SK-N-SH treated with all-trans-retinoic acid at 6 μM for 48 hours (cell line): Measurements from ENCODE around the gene KLK6.

Experiments used
- ATAC-seq: fragments of 200-7000 bp; cut with Tn5 transposase; 3 replicates; pipeline ENCODE4 v1.9.1; 2020; ENCODE audit warnings: mild to moderate bottlenecking, moderate library complexity
- ARNTL ChIP-seq: fragments of 450-650 bp; formaldehyde crosslinking; IDR thresholded peaks from 2 replicates; pipeline ENCODE4 v1.5.0; 2020; ENCODE audit warnings: low read depth, mild to moderate bottlenecking, moderate library complexity, borderline replicate concordance
- BACH2 ChIP-seq: fragments of 250-450 bp; sonication (Bioruptor Pico); IDR thresholded peaks from 2 replicates; pipeline ENCODE4 v1.9.0; 2021; ENCODE audit warnings: mild to moderate bottlenecking, borderline replicate concordance
- CSDC2 ChIP-seq: fragments of 250-450 bp; sonication (Bioruptor Pico); IDR thresholded peaks from 2 replicates; pipeline ENCODE4 v1.5.0; 2020; ENCODE audit warnings: mild to moderate bottlenecking, moderate library complexity
- ESRRG ChIP-seq: fragments of 250-450 bp; sonication (Bioruptor Pico); IDR thresholded peaks from 2 replicates; pipeline ENCODE4 v1.6.1; 2021; ENCODE audit warnings: mild to moderate bottlenecking
- GLIS3 ChIP-seq: fragments of 250-450 bp; sonication (Bioruptor Pico); IDR thresholded peaks from 2 replicates; pipeline ENCODE4 v1.5.0; 2020; ENCODE audit warnings: mild to moderate bottlenecking, moderate library complexity
- OSR1 ChIP-seq: fragments of 250-450 bp; sonication (Bioruptor Pico); IDR thresholded peaks from 2 replicates; pipeline ENCODE4 v1.8.0; 2022; ENCODE audit warnings: moderate library complexity, mild to moderate bottlenecking, inconsistent platforms
- PATZ1 ChIP-seq: fragments of 250-450 bp; sonication (Bioruptor Pico); IDR thresholded peaks from 2 replicates; pipeline ENCODE4 v1.8.0; 2020; ENCODE audit warnings: mild to moderate bottlenecking, moderate library complexity, borderline replicate concordance
- POU6F1 ChIP-seq: fragments of 250-450 bp; sonication (Bioruptor Pico); IDR thresholded peaks from 2 replicates; pipeline ENCODE4 v1.8.0; 2021; ENCODE audit warnings: low read depth, mild to moderate bottlenecking, moderate library complexity, borderline replicate concordance
- PPARA ChIP-seq: fragments of 250-450 bp; sonication (Bioruptor Pico); IDR thresholded peaks from 2 replicates; pipeline ENCODE4 v1.5.0; 2020; ENCODE audit warnings: mild to moderate bottlenecking, borderline replicate concordance
- RARB ChIP-seq: fragments of 250-450 bp; sonication (Bioruptor Pico); IDR thresholded peaks from 2 replicates; pipeline ENCODE4 v1.8.0; 2021; ENCODE audit warnings: mild to moderate bottlenecking, moderate library complexity
- SNAI2 ChIP-seq: fragments of 250-450 bp; sonication (Bioruptor Pico); IDR thresholded peaks from 2 replicates; pipeline ENCODE4 v1.5.0; 2020; ENCODE audit warnings: mild to moderate bottlenecking, moderate library complexity
- TOX ChIP-seq: fragments of 250-450 bp; sonication (Bioruptor Pico); IDR thresholded peaks from 2 replicates; pipeline ENCODE4 v1.8.0; 2021; ENCODE audit warnings: mild to moderate bottlenecking, moderate library complexity, borderline replicate concordance
- ZC3H10 ChIP-seq: fragments of 250-450 bp; sonication (Bioruptor Pico); IDR thresholded peaks from 2 replicates; pipeline ENCODE4 v1.5.1; 2021; ENCODE audit warnings: mild to moderate bottlenecking, moderate library complexity
- ZFP3 ChIP-seq: fragments of 250-450 bp; sonication (Bioruptor Pico); IDR thresholded peaks from 2 replicates; pipeline ENCODE4 v1.5.0; 2020; ENCODE audit warnings: mild to moderate bottlenecking, moderate library complexity
- ZFP30 ChIP-seq: fragments of 450-650 bp; formaldehyde crosslinking; IDR thresholded peaks from 2 replicates; pipeline ENCODE4 v1.5.0; 2022; ENCODE audit warnings: mild to moderate bottlenecking, moderate library complexity
- ZNF565 ChIP-seq: fragments of 450-650 bp; formaldehyde crosslinking; conservative IDR thresholded peaks from 2 replicates; pipeline ENCODE4 v1.5.0; 2020; ENCODE audit warnings: low read depth, mild to moderate bottlenecking, moderate library complexity
- ZNF70 ChIP-seq: fragments of 450-650 bp; formaldehyde crosslinking; IDR thresholded peaks from 2 replicates; pipeline ENCODE4 v1.5.0; 2020; ENCODE audit warnings: mild to moderate bottlenecking, moderate library complexity
- ZNF8 ChIP-seq: fragments of 450-650 bp; formaldehyde crosslinking; IDR thresholded peaks from 2 replicates; pipeline ENCODE4 v1.5.0; 2020; ENCODE audit warnings: mild to moderate bottlenecking, moderate library complexity
- TF ChIP-seq, protein P1 (sequence below): fragments of 250-450 bp; sonication (Bioruptor Pico); IDR thresholded peaks from 2 replicates; pipeline ENCODE4 v1.5.0; 2020; ENCODE audit warnings: mild to moderate bottlenecking, moderate library complexity
- TF ChIP-seq, protein P2 (sequence below): fragments of 250-450 bp; sonication (Bioruptor Pico); IDR thresholded peaks from 2 replicates; pipeline ENCODE4 v1.5.1; 2021; ENCODE audit warnings: mild to moderate bottlenecking, moderate library complexity
- TF ChIP-seq, protein P3 (sequence below): fragments of 250-450 bp; sonication (Bioruptor Pico); IDR thresholded peaks from 2 replicates; pipeline ENCODE4 v1.5.1; 2020; ENCODE audit warnings: low read depth, mild to moderate bottlenecking, moderate library complexity

Gene KLK6

DNA sequence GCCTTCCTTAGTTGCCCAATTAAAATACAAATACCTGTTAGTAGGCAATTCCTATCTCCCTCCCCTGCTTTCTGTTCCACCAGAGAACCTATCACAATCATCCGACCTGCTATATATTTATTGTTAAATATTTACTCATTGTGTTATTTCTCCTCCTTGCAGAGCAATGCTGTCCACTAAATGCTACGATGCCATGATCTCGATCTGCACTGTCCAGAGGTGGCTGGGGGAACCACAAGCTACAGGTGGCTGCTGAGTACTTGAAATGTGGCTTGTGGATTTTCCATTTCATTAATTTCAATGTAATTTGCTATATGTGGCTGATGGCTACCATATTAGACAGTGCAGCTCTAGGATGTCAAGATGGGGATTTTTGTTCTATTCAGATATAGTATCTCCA, 5.1 kb downstream of the KLK6 start:
- ATAC-seq, result no peak
- TF ChIP-seq ZFP30 (no peak), ZC3H10 (CRISPR knock-in tag) (no peak), PATZ1 (CRISPR knock-in tag) (no peak), OSR1 (CRISPR knock-in tag) (no peak), ARNTL (CRISPR knock-in tag) (no peak), POU6F1 (no peak), RARB (CRISPR knock-in tag) (no peak), TOX (CRISPR knock-in tag) (no peak), CSDC2 (no peak), ZNF70 (CRISPR knock-in tag) (no peak), PPARA (no peak), ZNF8 (CRISPR knock-in tag) (no peak), GLIS3 (no peak), ZFP3 (no peak), ESRRG (CRISPR knock-in tag) (no peak), SNAI2 (no peak)
- TF ChIP-seq, protein P1, sequence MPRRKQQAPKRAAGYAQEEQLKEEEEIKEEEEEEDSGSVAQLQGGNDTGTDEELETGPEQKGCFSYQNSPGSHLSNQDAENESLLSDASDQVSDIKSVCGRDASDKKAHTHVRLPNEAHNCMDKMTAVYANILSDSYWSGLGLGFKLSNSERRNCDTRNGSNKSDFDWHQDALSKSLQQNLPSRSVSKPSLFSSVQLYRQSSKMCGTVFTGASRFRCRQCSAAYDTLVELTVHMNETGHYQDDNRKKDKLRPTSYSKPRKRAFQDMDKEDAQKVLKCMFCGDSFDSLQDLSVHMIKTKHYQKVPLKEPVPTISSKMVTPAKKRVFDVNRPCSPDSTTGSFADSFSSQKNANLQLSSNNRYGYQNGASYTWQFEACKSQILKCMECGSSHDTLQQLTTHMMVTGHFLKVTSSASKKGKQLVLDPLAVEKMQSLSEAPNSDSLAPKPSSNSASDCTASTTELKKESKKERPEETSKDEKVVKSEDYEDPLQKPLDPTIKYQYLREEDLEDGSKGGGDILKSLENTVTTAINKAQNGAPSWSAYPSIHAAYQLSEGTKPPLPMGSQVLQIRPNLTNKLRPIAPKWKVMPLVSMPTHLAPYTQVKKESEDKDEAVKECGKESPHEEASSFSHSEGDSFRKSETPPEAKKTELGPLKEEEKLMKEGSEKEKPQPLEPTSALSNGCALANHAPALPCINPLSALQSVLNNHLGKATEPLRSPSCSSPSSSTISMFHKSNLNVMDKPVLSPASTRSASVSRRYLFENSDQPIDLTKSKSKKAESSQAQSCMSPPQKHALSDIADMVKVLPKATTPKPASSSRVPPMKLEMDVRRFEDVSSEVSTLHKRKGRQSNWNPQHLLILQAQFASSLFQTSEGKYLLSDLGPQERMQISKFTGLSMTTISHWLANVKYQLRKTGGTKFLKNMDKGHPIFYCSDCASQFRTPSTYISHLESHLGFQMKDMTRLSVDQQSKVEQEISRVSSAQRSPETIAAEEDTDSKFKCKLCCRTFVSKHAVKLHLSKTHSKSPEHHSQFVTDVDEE (CRISPR knock-in tag), result no peak
- TF ChIP-seq, protein P2, sequence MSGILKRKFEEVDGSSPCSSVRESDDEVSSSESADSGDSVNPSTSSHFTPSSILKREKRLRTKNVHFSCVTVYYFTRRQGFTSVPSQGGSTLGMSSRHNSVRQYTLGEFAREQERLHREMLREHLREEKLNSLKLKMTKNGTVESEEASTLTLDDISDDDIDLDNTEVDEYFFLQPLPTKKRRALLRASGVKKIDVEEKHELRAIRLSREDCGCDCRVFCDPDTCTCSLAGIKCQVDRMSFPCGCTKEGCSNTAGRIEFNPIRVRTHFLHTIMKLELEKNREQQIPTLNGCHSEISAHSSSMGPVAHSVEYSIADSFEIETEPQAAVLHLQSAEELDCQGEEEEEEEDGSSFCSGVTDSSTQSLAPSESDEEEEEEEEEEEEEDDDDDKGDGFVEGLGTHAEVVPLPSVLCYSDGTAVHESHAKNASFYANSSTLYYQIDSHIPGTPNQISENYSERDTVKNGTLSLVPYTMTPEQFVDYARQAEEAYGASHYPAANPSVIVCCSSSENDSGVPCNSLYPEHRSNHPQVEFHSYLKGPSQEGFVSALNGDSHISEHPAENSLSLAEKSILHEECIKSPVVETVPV (CRISPR knock-in tag), result no peak
- TF ChIP-seq, protein P3, sequence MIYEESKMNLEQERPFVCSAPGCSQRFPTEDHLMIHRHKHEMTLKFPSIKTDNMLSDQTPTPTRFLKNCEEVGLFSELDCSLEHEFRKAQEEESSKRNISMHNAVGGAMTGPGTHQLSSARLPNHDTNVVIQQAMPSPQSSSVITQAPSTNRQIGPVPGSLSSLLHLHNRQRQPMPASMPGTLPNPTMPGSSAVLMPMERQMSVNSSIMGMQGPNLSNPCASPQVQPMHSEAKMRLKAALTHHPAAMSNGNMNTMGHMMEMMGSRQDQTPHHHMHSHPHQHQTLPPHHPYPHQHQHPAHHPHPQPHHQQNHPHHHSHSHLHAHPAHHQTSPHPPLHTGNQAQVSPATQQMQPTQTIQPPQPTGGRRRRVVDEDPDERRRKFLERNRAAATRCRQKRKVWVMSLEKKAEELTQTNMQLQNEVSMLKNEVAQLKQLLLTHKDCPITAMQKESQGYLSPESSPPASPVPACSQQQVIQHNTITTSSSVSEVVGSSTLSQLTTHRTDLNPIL (CRISPR knock-in tag), result no peak

GRCh38 chr19:50963381-50963780, 6.0 kb downstream of the KLK6 start:
- TF ChIP-seq ZNF565 (CRISPR knock-in tag), result no peak
- no peak for TF ChIP-seq POU6F1
- TF ChIP-seq ZFP30, result no peak
- no peak for TF ChIP-seq RARB (CRISPR knock-in tag)
- TF ChIP-seq ESRRG (CRISPR knock-in tag), result no peak
- no peak for TF ChIP-seq ZC3H10 (CRISPR knock-in tag)
- TF ChIP-seq, protein P1 (CRISPR knock-in tag), result no peak
- TF ChIP-seq BACH2, result no peak
- TF ChIP-seq PATZ1 (CRISPR knock-in tag), result no peak
- no peak for TF ChIP-seq PPARA
- TF ChIP-seq CSDC2, result no peak
- no peak for TF ChIP-seq SNAI2
- TF ChIP-seq ZNF8 (CRISPR knock-in tag), result no peak
- no peak for TF ChIP-seq GLIS3
- TF ChIP-seq, protein P3 (CRISPR knock-in tag), result no peak
- no peak for TF ChIP-seq ARNTL (CRISPR knock-in tag)
- TF ChIP-seq OSR1 (CRISPR knock-in tag), result no peak
- ATAC-seq, result no peak
